Heart left ventricle (tissue), 13 donors: Measurements from ENCODE around the gene AURKAIP1.

Experiments used
- CTCF ChIP-seq, 12 donors: fragments of 200-600 bp; sonication (generic) in 4 of 12; IDR thresholded peaks; one replicate each; pipeline versions ENCODE4 v1.5.0 to v1.8.0; 2018 to 2022; ENCODE audit warnings: antibody characterized with exemption in 12 of 12, mild to moderate bottlenecking in 5 of 12
- POLR2A ChIP-seq, 2 donors: fragments of 450-650 bp; IDR thresholded peaks; one replicate each; pipeline ENCODE4 v1.6.1; 2017; ENCODE audit warnings: antibody characterized with exemption in 2 of 2, mild to moderate bottlenecking in 2 of 2, moderate library complexity in 2 of 2
- donor health status: ischemic (EF 13 %, LVEDD 7.1; RV severe dilation, severe dysfunction).
- donor health status: DM: no; HTN: yes; CAD: no.
- donor health status: DM: no; HTN: no; CAD: no.
- donor health status: ischemic (EF 25% LVEDD 6.9; RV normal size, moderate dysfunction).
- donor health status: ischemic (EF 25% LVEDD 5.7; RV mildly dilated, moderate dysfunction).
- donor health status: ischemic (EF 35%, LVEDD 5.7; RV mildly dilated, moderate dysfunction).
- donor health status: nonischemic (EF 11% LVEDD 7.7; RV severe dilation, severe dysfunction).
- donor health status: DM: yes; HTN: yes; CAD: no.
- donor health status: PGD.
- donor health status: ischemic (EF 29% LVEDD 5.4; RV normal size, mild dysfunction).
- donor health status: nonischemic (EF 23%, LVEDD 6.1; RV moderate dilation, normal function).

DNA sequence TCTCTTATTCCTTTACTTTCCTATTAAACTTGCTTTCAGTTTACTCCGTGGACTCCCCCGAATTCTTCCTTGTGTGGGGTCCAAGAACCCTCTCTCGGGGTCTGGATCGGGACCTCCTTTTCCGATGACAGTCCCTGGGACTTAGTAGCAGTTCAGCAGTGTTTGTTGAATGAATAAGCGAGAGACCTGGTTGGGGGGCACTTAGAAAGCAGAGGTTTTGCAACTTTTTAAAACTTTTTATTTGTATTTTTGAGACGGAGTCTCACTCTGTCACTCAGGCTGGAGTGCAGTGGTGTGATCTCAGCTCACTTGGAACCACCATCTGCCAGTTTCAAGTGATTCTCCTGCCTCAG lies 48.2 kb upstream of the AURKAIP1 start:
- TF ChIP-seq CTCF (IDR thresholded peaks at IDR 0.05) (no peak), POLR2A (IDR thresholded peaks at IDR 0.05) (no peak)
